HepG2 (cell line): ENCODE data around the gene LSM2. TPM values are rescaled to one million over a fixed set of nuclear protein-coding genes. Genes with fewer than 3 reads are reported as not detected.

Experiments used
- ADNP ChIP-seq: sonication (generic); formaldehyde crosslinking; IDR thresholded peaks from 2 replicates; pipeline ENCODE4 v1.4.0; 2020; ENCODE audit warnings: missing genetic modification reagents
- ATF3 ChIP-seq: sonication (generic); formaldehyde crosslinking; IDR thresholded peaks from 2 replicates; pipeline ENCODE4 v1.4.0; 2020; ENCODE audit warnings: missing genetic modification reagents
- ATF7 ChIP-seq, 2 experiments: fragments of 450-650 bp in 1 of 2; sonication (generic) in 1 of 2; formaldehyde crosslinking in 1 of 2; IDR thresholded peaks; 2 replicates each; pipeline versions ENCODE4 v1.4.0 to v1.6.1; 2016 to 2020; ENCODE audit warnings: antibody characterized with exemption in 1 of 2, mild to moderate bottlenecking in 1 of 2, missing genetic modification reagents in 1 of 2
- BORCS8-MEF2B ChIP-seq: sonication (generic); formaldehyde crosslinking; IDR thresholded peaks from 2 replicates; pipeline ENCODE4 v1.8.0; 2022; ENCODE audit warnings: mild to moderate bottlenecking, missing genetic modification reagents
- CHD2 ChIP-seq: IDR thresholded peaks from 2 replicates; pipeline ENCODE4 v1.6.1; 2011; ENCODE audit warnings: low read depth, low read length, improper control_type of control experiment
- EZH2 ChIP-seq: conservative IDR thresholded peaks from 2 replicates; pipeline ENCODE4 v1.6.1; 2012; ENCODE audit warnings: mild to moderate bottlenecking, low read depth, low read length, moderate library complexity
- HOXA3 ChIP-seq: sonication (generic); formaldehyde crosslinking; IDR thresholded peaks from 2 replicates; pipeline ENCODE4 v1.5.0; 2020; ENCODE audit warnings: missing genetic modification reagents
- KDM5A ChIP-seq: fragments of 200-600 bp; sonication (generic); IDR thresholded peaks from 2 replicates; pipeline ENCODE4 v1.7.0; 2018; ENCODE audit warnings: antibody characterized with exemption, mild to moderate bottlenecking, low read length, borderline replicate concordance
- NCOA1 ChIP-seq: sonication (generic); formaldehyde crosslinking; IDR thresholded peaks from 2 replicates; pipeline ENCODE4 v1.9.0; 2021; ENCODE audit warnings: missing genetic modification reagents
- NFKBIZ ChIP-seq: IDR thresholded peaks from 2 replicates; pipeline ENCODE4 v1.6.1; 2018; ENCODE audit warnings: missing genetic modification reagents, missing compliant biosample characterization
- NFYC ChIP-seq: IDR thresholded peaks from 2 replicates; pipeline ENCODE4 v1.6.1; 2016; ENCODE audit warnings: missing genetic modification reagents, missing compliant biosample characterization
- PAF1 ChIP-seq: IDR thresholded peaks from 2 replicates; pipeline ENCODE4 v1.6.1; 2016; ENCODE audit warnings: missing genetic modification reagents, missing compliant biosample characterization
- RAD21 ChIP-seq: fragments of 450-650 bp; formaldehyde crosslinking; IDR thresholded peaks from 2 replicates; pipeline ENCODE4 v1.5.0; 2020; ENCODE audit warnings: mild to moderate bottlenecking
- RBFOX2 ChIP-seq: fragments of 200-400 bp; formaldehyde crosslinking; IDR thresholded peaks from 2 replicates; pipeline ENCODE4 v1.6.1; 2017; ENCODE audit warnings: low read depth, mild to moderate bottlenecking, low read length
- SSRP1 ChIP-seq: IDR thresholded peaks from 2 replicates; pipeline ENCODE4 v1.6.1; 2016; ENCODE audit warnings: control low read depth
- TEAD3 ChIP-seq: optimal IDR thresholded peaks from 2 replicates; pipeline ENCODE3; 2016; ENCODE audit warnings: borderline replicate concordance
- XRCC5 ChIP-seq: fragments of 200-400 bp; formaldehyde crosslinking; optimal IDR thresholded peaks from 2 replicates; pipeline ENCODE3; 2017; ENCODE audit warnings: mild to moderate bottlenecking, low read length
- YEATS2 ChIP-seq: sonication (generic); formaldehyde crosslinking; IDR thresholded peaks from 2 replicates; pipeline ENCODE4 v1.4.0; 2020; ENCODE audit warnings: missing genetic modification reagents, borderline replicate concordance
- ZBTB33 ChIP-seq: sonication (generic); formaldehyde crosslinking; IDR thresholded peaks from 2 replicates; pipeline ENCODE4 v1.4.0; 2020; ENCODE audit warnings: missing genetic modification reagents
- ZMYM4 ChIP-seq: sonication (generic); formaldehyde crosslinking; IDR thresholded peaks from 2 replicates; pipeline ENCODE4 v1.8.1; 2023; ENCODE audit warnings: mild to moderate bottlenecking, missing genetic modification reagents
- ZNF253 ChIP-seq: sonication (generic); formaldehyde crosslinking; IDR thresholded peaks from 2 replicates; pipeline ENCODE4 v1.8.0; 2022; ENCODE audit warnings: mild to moderate bottlenecking, missing genetic modification reagents, borderline replicate concordance
- ZNF296 ChIP-seq: sonication (generic); formaldehyde crosslinking; conservative IDR thresholded peaks from 2 replicates; pipeline ENCODE4 v1.5.0; 2020; ENCODE audit warnings: mild to moderate bottlenecking, missing genetic modification reagents
- ZNF343 ChIP-seq: sonication (generic); formaldehyde crosslinking; IDR thresholded peaks from 2 replicates; pipeline ENCODE4 v1.4.0; 2020; ENCODE audit warnings: mild to moderate bottlenecking, missing genetic modification reagents
- ZNF691 ChIP-seq: sonication (generic); formaldehyde crosslinking; IDR thresholded peaks from 2 replicates; pipeline ENCODE4 v1.4.0; 2020; ENCODE audit warnings: missing genetic modification reagents, low read depth, mild to moderate bottlenecking, borderline replicate concordance
- polyA plus RNA-seq, 8 experiments: library from polyadenylated mRNA; depleted of rRNA in 3 of 8; stranded (reverse) in 7 of 8; unstranded in 1 of 8; fragments of >200 nt; fragmentation: Illumina TruSeq in 4 of 8; extraction: Trizol in 4 of 8; gene quantifications; 2 replicates each; pipeline versions ENCODE4 v1.2.1 to v1.2.3, GENCODE V29; 2011 to 2016; ENCODE audit warnings: low read depth in 4 of 8, missing spikeins in 1 of 8, mixed read lengths in 1 of 8; ENCODE audit not compliant: insufficient read depth in 1 of 8
- total RNA-seq, 5 experiments: library from RNA; depleted of rRNA; stranded (reverse); fragments of >200 nt; fragmentation: Illumina TruSeq; extraction: Trizol; gene quantifications; 2 replicates each; pipeline ENCODE4 v1.2.3, GENCODE V29; 2016; ENCODE audit warnings: low read depth in 1 of 5
- TF ChIP-seq, protein P1 (sequence below): sonication (generic); formaldehyde crosslinking; IDR thresholded peaks from 2 replicates; pipeline ENCODE4 v1.4.0; 2020; ENCODE audit warnings: mild to moderate bottlenecking, low read depth, missing genetic modification reagents
- TF ChIP-seq, protein P2 (sequence below): sonication (generic); formaldehyde crosslinking; IDR thresholded peaks from 2 replicates; pipeline ENCODE4 v1.5.0; 2020; ENCODE audit warnings: missing genetic modification reagents, mild to moderate bottlenecking, borderline replicate concordance

The LSM2 gene
- total and polyA plus RNA-seq, 2 of the 13 experiments (the other 11 are each of a cell fraction or from before 2014, with no cell fraction given) = 69.4 to 90.5 TPM

DNA sequence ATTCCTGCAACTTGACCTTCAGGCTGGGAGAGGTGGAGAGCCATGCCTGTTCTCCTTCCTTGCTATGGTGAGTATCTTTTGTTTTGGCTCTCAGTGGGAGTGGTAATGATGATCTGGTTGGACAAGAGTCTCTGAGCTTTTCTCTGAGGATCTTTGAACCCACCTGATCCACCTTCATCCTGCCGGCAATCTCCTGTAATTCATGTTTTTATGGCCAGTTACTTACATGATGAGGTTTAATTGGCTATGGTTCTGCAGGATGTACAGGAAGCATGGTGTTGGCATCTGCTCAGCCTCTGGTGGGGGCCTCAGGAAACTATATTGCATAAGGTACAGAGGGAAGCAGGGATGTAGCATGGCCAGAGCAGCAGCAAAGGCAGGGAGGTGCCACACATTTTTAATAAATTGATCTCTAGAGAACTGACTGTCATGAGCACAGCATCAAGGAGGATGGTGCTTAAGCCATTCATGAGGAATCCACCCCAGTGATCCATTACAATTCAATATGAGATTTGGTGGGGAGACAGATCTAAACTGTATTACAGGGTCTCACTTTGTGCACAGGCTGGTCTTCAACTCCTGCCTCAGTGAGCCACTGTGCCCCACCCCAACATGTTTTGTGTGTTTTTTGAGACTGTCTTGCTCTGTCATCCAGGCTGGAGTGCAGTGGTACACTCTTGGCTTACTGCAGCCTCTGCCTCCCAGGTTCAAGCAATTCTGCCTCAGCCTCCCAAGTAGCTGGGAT is 30.8 kb upstream of the LSM2 start (continued):
- 0 out of 2 replicates have a peak, but pooled peaks have one; percentile 36 for TF ChIP-seq ZNF691 (CRISPR knock-in tag)
- peak; percentile 77 for TF ChIP-seq SSRP1 (CRISPR knock-in tag)
- no peak for TF ChIP-seq ZBTB33 (CRISPR knock-in tag)
- TF ChIP-seq XRCC5 = peak; percentile 12
- peak; percentile 16 for TF ChIP-seq TEAD3 (CRISPR knock-in tag)
- no peak for TF ChIP-seq ATF3
- no peak for TF ChIP-seq CHD2
- no peak for TF ChIP-seq ZNF253 (CRISPR knock-in tag)
- TF ChIP-seq RAD21 (CRISPR knock-in tag) = no peak
- TF ChIP-seq KDM5A = no peak
- 0 out of 2 replicates have a peak, but pooled peaks have one; percentile 34 for TF ChIP-seq ZNF343 (CRISPR knock-in tag)
- 0 out of 2 replicates have a peak, but pooled peaks have one; percentile 4 for TF ChIP-seq NFYC
- no peak for TF ChIP-seq NFKBIZ (CRISPR knock-in tag)
- no peak for TF ChIP-seq ADNP (CRISPR knock-in tag)
- 0 out of 2 replicates have a peak, but pooled peaks have one; percentile 50 for TF ChIP-seq NCOA1
- TF ChIP-seq, protein P1, sequence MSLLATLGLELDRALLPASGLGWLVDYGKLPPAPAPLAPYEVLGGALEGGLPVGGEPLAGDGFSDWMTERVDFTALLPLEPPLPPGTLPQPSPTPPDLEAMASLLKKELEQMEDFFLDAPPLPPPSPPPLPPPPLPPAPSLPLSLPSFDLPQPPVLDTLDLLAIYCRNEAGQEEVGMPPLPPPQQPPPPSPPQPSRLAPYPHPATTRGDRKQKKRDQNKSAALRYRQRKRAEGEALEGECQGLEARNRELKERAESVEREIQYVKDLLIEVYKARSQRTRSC (CRISPR knock-in tag) = 0 out of 2 replicates have a peak, but pooled peaks have one; percentile 53
- no peak for TF ChIP-seq EZH2
- no peak for TF ChIP-seq ATF7 (IDR thresholded peaks at IDR 0.05)
- no peak for TF ChIP-seq ATF7 (CRISPR knock-in tag; IDR thresholded peaks at IDR 0.05)
- TF ChIP-seq, protein P2, sequence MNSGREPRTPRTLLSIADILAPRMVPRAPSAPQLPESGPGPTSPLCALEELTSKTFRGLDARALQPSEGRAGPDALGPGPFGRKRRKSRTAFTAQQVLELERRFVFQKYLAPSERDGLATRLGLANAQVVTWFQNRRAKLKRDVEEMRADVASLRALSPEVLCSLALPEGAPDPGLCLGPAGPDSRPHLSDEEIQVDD = no peak
- 0 out of 2 replicates have a peak, but pooled peaks have one; percentile 4 for TF ChIP-seq HOXA3 (CRISPR knock-in tag)
- TF ChIP-seq ZNF296 (CRISPR knock-in tag) = 0 out of 2 replicates have a peak, but pooled peaks have one; percentile 32
- 0 out of 2 replicates have a peak, but pooled peaks have one; percentile 1 for TF ChIP-seq ZMYM4
- TF ChIP-seq PAF1 (CRISPR knock-in tag) = no peak
- TF ChIP-seq BORCS8-MEF2B (CRISPR knock-in tag) = 0 out of 2 replicates have a peak, but pooled peaks have one; percentile 42
- peak; percentile 78 for TF ChIP-seq RBFOX2
- no peak for TF ChIP-seq YEATS2
